Measurements from ENCODE around the gene P2RY14.

DNA sequence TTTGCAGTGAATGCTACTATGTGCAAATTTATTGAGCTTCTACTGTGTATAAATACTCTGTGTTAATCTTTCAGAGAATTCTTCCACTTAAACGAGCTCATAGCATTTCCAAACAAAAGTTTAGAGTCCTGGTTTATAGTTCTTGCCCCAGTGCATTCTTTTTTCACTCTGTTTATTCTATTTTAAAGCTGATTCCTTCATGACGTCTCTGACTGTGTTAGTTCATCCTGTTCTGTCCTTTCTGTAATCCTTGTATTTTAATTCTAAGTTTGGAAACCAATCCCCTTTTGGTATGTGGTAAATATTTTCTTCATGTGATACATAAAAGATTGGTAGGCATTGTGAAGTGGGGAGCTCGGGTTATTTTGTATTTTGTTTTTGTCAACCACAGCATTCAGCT is 18.7 kb downstream of the P2RY14 start:
- TF ChIP-seq, protein P1, sequence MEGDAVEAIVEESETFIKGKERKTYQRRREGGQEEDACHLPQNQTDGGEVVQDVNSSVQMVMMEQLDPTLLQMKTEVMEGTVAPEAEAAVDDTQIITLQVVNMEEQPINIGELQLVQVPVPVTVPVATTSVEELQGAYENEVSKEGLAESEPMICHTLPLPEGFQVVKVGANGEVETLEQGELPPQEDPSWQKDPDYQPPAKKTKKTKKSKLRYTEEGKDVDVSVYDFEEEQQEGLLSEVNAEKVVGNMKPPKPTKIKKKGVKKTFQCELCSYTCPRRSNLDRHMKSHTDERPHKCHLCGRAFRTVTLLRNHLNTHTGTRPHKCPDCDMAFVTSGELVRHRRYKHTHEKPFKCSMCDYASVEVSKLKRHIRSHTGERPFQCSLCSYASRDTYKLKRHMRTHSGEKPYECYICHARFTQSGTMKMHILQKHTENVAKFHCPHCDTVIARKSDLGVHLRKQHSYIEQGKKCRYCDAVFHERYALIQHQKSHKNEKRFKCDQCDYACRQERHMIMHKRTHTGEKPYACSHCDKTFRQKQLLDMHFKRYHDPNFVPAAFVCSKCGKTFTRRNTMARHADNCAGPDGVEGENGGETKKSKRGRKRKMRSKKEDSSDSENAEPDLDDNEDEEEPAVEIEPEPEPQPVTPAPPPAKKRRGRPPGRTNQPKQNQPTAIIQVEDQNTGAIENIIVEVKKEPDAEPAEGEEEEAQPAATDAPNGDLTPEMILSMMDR (IDR thresholded peaks at IDR 0.05; ENCODE audit: borderline replicate concordance, extremely low read depth, low read length, poor library complexity, severe bottlenecking): no peak
- no peak for TF ChIP-seq EZH2 (IDR thresholded peaks at IDR 0.05; ENCODE audit: borderline replicate concordance, low read depth, low read length, severe bottlenecking)

Data from DND-41 (cell line).